GM23248 (cell line): ENCODE data around the gene OLA1. TPM values are rescaled to one million over a fixed set of nuclear protein-coding genes. Genes with fewer than 3 reads are reported as not detected.
A peak's percentile ranks its signal among the peaks of the same experiment; 100 is the strongest.

Experiments
- DNase-seq: peaks from one replicate; pipeline ENCODE4 v3.0.0-alpha.2; 2015
- H2AFZ ChIP-seq: fragments of 200-600 bp; sonication (generic); 2 replicates; pipeline ENCODE4 v1.6.1; 2016; ENCODE audit warnings: antibody characterized with exemption
- H3F3A ChIP-seq: fragments of 200-600 bp; sonication (generic); 2 replicates; pipeline ENCODE4 v1.6.1; 2016; ENCODE audit warnings: mild to moderate bottlenecking, antibody characterized with exemption, mixed run types; ENCODE audit not compliant: insufficient read depth
- H3K27ac ChIP-seq: fragments of 200-600 bp; sonication (generic); 2 replicates; pipeline ENCODE4 v1.5.1; 2016; ENCODE audit warnings: mild to moderate bottlenecking
- H3K27me3 ChIP-seq: fragments of 200-600 bp; sonication (generic); replicated peaks from 2 replicates; pipeline ENCODE4 v1.6.1; 2016; ENCODE audit warnings: mild to moderate bottlenecking; ENCODE audit not compliant: insufficient read depth
- H3K36me3 ChIP-seq: fragments of 200-600 bp; sonication (generic); 2 replicates; pipeline ENCODE4 v1.6.1; 2016; ENCODE audit warnings: low read depth, mild to moderate bottlenecking
- H3K4me1 ChIP-seq: fragments of 200-600 bp; sonication (generic); 2 replicates; pipeline ENCODE4 v1.6.1; 2016; ENCODE audit warnings: mild to moderate bottlenecking; ENCODE audit not compliant: insufficient read depth
- H3K4me2 ChIP-seq: fragments of 200-600 bp; sonication (generic); one replicate; pipeline ENCODE4 v1.6.1; 2016; ENCODE audit warnings: mild to moderate bottlenecking; ENCODE audit not compliant: unreplicated experiment
- H3K4me3 ChIP-seq: fragments of 200-600 bp; sonication (generic); 2 replicates; pipeline ENCODE4 v1.5.1; 2016; ENCODE audit warnings: mild to moderate bottlenecking
- H3K79me2 ChIP-seq: fragments of 200-600 bp; sonication (generic); 2 replicates; pipeline ENCODE4 v1.6.1; 2016; ENCODE audit warnings: mild to moderate bottlenecking; ENCODE audit not compliant: insufficient read depth
- H3K9ac ChIP-seq: fragments of 200-600 bp; sonication (generic); 2 replicates; pipeline ENCODE4 v1.6.1; 2016; ENCODE audit warnings: mild to moderate bottlenecking
- H3K9me2 ChIP-seq: fragments of 200-600 bp; sonication (generic); 2 replicates; pipeline ENCODE4 v1.6.1; 2016; ENCODE audit warnings: mixed run types, mild to moderate bottlenecking, moderate library complexity; ENCODE audit not compliant: insufficient read depth
- H3K9me3 ChIP-seq: fragments of 200-600 bp; sonication (generic); one replicate; pipeline ENCODE4 v1.6.1; 2017; ENCODE audit warnings: low read depth
- H4K20me1 ChIP-seq: fragments of 200-600 bp; sonication (generic); 2 replicates; pipeline ENCODE4 v1.6.0; 2016; ENCODE audit not compliant: insufficient read depth
- EZH2 ChIP-seq: fragments of 200-600 bp; sonication (generic); IDR thresholded peaks from 2 replicates; pipeline ENCODE4 v1.6.1; 2018; ENCODE audit warnings: antibody characterized with exemption, mild to moderate bottlenecking; ENCODE audit not compliant: insufficient read depth, poor library complexity, severe bottlenecking
- EZH2phosphoT487 ChIP-seq: fragments of 200-600 bp; sonication (generic); IDR thresholded peaks from 2 replicates; pipeline ENCODE4 v1.6.1; 2018; ENCODE audit warnings: antibody characterized with exemption, moderate library complexity, mild to moderate bottlenecking, low read depth; ENCODE audit not compliant: insufficient read depth
- WGBS, 2 experiments: methylation state at CpG; one replicate each; pipeline ENCODE4 v1.1.6; 2015 to 2017; ENCODE audit warnings: low lambda C conversion rate in 2 of 2, low coverage in 1 of 2; ENCODE audit errors: missing lambda C conversion rate in 2 of 2; 5-methylcytosine and 5-hydroxymethylcytosine counted together
- in situ Hi-C: fragments of 300-500 bp; cut with MboI; formaldehyde crosslinking; loops from 2 replicates; pipeline ENCODE4 v1.15.0; 2020
- polyA plus RNA-seq: library from polyadenylated mRNA; unstranded; fragments of >200 nt; fragmentation: Nextera tagmentation; extraction: Ambion mirVana; gene quantifications from 2 replicates; pipeline ENCODE4 v1.2.1, GENCODE V29; 2016
- total RNA-seq: library from RNA; depleted of rRNA; stranded (reverse); fragments of >200 nt; shearing (Covaris generic); gene quantifications from 2 replicates; pipeline ENCODE4 v1.2.3, GENCODE V29; 2014

OLA1 gene
- total and polyA plus RNA-seq, 2 experiments from 2014 or later, result 64.3 to 114 TPM

GRCh38 chr2:174169372-174169771 is 79.0 kb downstream of the OLA1 start:
- no peak overlapping the region for H3K9ac ChIP-seq
- no peak overlapping the region for H3K27ac ChIP-seq
- H3K79me2 ChIP-seq, result peaks cover 93% of the 10 kb centered on the region
- H3K36me3 ChIP-seq, result 0 out of 2 replicates have a peak, but pooled peaks cover 4% of the 10 kb centered on the region
- H3K4me2 ChIP-seq, result no peak overlapping the region
- H3K9me3 ChIP-seq, result peaks cover 5% of the 10 kb centered on the region
- no peaks in the 10 kb centered on the region for H4K20me1 ChIP-seq
- TF ChIP-seq EZH2phosphoT487, result no peak
- no peak for TF ChIP-seq EZH2
- DNase-seq, result no peak
- H3K9me2 ChIP-seq, result no peaks in the 10 kb centered on the region
- in situ Hi-C loops, result no loop called here
- no peak overlapping the region for H3K4me3 ChIP-seq
- H3F3A ChIP-seq, result no peaks in the 10 kb centered on the region
- H3K4me1 ChIP-seq, result no peaks in the 10 kb centered on the region
- no peak overlapping the region for H2AFZ ChIP-seq
- H3K27me3 ChIP-seq, result no peaks in the 10 kb centered on the region
- 99 to 100% methylated on average over 3 of the region's 3 CpGs for WGBS, 2 experiments

- Histone ChIP-seq H3K4me3 (no peak overlapping the region), H3K9ac (no peak overlapping the region), H4K20me1 (no peaks in the 10 kb centered on the region), H3K36me3 (no peaks in the 10 kb centered on the region), H3F3A (no peaks in the 10 kb centered on the region), H3K4me2 (no peak overlapping the region), H3K79me2 (peaks cover 90% of the 10 kb centered on the region), H3K9me3 (peaks cover 5% of the 10 kb centered on the region), H3K27me3 (no peaks in the 10 kb centered on the region), H2AFZ (no peak overlapping the region), H3K9me2 (no peaks in the 10 kb centered on the region), H3K4me1 (no peaks in the 10 kb centered on the region), H3K27ac (no peak overlapping the region)
- 48 to 50% methylated on average over 2 of the region's 2 CpGs for WGBS, 2 experiments
- no peak for DNase-seq
- TF ChIP-seq EZH2 (no peak), EZH2phosphoT487 (no peak)
- in situ Hi-C loops, result no loop called here
Measured at GRCh38 chr2:174166261-174166660, 82.1 kb downstream of the OLA1 start.

GRCh38 chr2:174161490-174161889 is 86.8 kb downstream of the OLA1 start:
- 94 to 95% methylated on average over 3 of the region's 3 CpGs for WGBS, 2 experiments

GRCh38 chr2:174158003-174158402 is 90.3 kb downstream of the OLA1 start:
- Histone ChIP-seq H3K9ac (no peak overlapping the region), H4K20me1 (0 out of 2 replicates have a peak, but pooled peaks cover 7% of the 10 kb centered on the region), H3K4me3 (no peak overlapping the region), H3K9me3 (no peaks in the 10 kb centered on the region), H3K36me3 (no peaks in the 10 kb centered on the region), H3K9me2 (no peaks in the 10 kb centered on the region), H2AFZ (no peak overlapping the region), H3K4me1 (peaks cover 25% of the 10 kb centered on the region), H3K27me3 (no peaks in the 10 kb centered on the region), H3F3A (peaks cover 24% of the 10 kb centered on the region), H3K4me2 (no peak overlapping the region), H3K27ac (no peak overlapping the region), H3K79me2 (peaks cover 50% of the 10 kb centered on the region)
- 55 to 62% methylated on average over 3 of the region's 3 CpGs for WGBS, 2 experiments
- in situ Hi-C loops, result no loop called here
- no peak for TF ChIP-seq EZH2
- TF ChIP-seq EZH2phosphoT487, result no peak
- DNase-seq, result peak; percentile 57

More at GRCh38 chr2:174161490-174161889, 86.8 kb downstream of the OLA1 start:
- Histone ChIP-seq H3K27me3 (no peaks in the 10 kb centered on the region), H3F3A (no peaks in the 10 kb centered on the region), H3K4me3 (no peak overlapping the region), H3K9me2 (no peaks in the 10 kb centered on the region), H3K9ac (no peak overlapping the region), H3K4me2 (no peak overlapping the region), H3K9me3 (no peaks in the 10 kb centered on the region), H3K36me3 (no peaks in the 10 kb centered on the region), H3K27ac (no peak overlapping the region), H3K79me2 (peaks cover 73% of the 10 kb centered on the region), H3K4me1 (peaks cover 5% of the 10 kb centered on the region; the same call in 1 of the 2 replicates), H4K20me1 (no peaks in the 10 kb centered on the region), H2AFZ (no peak overlapping the region)
- in situ Hi-C loops, result no loop called here
- DNase-seq, result no peak
- TF ChIP-seq EZH2 (no peak), EZH2phosphoT487 (no peak)

- no peak for DNase-seq
- Histone ChIP-seq H3K4me3 (no peak overlapping the region), H3K9ac (no peak overlapping the region), H3F3A (peaks cover 24% of the 10 kb centered on the region), H3K9me2 (no peaks in the 10 kb centered on the region), H2AFZ (no peak overlapping the region), H3K79me2 (peaks cover 50% of the 10 kb centered on the region), H3K4me2 (no peak overlapping the region), H3K36me3 (no peaks in the 10 kb centered on the region), H3K4me1 (peaks cover 27% of the 10 kb centered on the region), H3K27ac (no peak overlapping the region), H3K27me3 (no peaks in the 10 kb centered on the region), H3K9me3 (no peaks in the 10 kb centered on the region), H4K20me1 (0 out of 2 replicates have a peak, but pooled peaks cover 7% of the 10 kb centered on the region)
- in situ Hi-C loops, result no loop called here
- WGBS, 2 experiments, result 97 to 100% methylated on average over 1 of the region's 1 CpG
- no peak for TF ChIP-seq EZH2phosphoT487
- TF ChIP-seq EZH2, result no peak
Measured at GRCh38 chr2:174157053-174157452, 91.3 kb downstream of the OLA1 start.
